DOHH2 (cell line): ENCODE data around the gene SLC2A6.

Experiments
- EZH2phosphoT487 ChIP-seq: fragments of 200-600 bp; sonication (generic); IDR thresholded peaks from 2 replicates; pipeline ENCODE4 v1.6.1; 2017; ENCODE audit warnings: borderline replicate concordance, mild to moderate bottlenecking, antibody characterized with exemption, low read length, moderate library complexity, mixed read lengths
- TF ChIP-seq, protein P1 (sequence below): fragments of 200-600 bp; sonication (generic); IDR thresholded peaks from one replicate; pipeline ENCODE4 v1.5.1; 2014; ENCODE audit warnings: antibody characterized with exemption, mild to moderate bottlenecking, low read depth, low read length; ENCODE audit not compliant: poor library complexity, severe bottlenecking

GRCh38 chr9:133505901-133506652 is 27.2 kb upstream of the SLC2A6 start:
- TF ChIP-seq, protein P1, sequence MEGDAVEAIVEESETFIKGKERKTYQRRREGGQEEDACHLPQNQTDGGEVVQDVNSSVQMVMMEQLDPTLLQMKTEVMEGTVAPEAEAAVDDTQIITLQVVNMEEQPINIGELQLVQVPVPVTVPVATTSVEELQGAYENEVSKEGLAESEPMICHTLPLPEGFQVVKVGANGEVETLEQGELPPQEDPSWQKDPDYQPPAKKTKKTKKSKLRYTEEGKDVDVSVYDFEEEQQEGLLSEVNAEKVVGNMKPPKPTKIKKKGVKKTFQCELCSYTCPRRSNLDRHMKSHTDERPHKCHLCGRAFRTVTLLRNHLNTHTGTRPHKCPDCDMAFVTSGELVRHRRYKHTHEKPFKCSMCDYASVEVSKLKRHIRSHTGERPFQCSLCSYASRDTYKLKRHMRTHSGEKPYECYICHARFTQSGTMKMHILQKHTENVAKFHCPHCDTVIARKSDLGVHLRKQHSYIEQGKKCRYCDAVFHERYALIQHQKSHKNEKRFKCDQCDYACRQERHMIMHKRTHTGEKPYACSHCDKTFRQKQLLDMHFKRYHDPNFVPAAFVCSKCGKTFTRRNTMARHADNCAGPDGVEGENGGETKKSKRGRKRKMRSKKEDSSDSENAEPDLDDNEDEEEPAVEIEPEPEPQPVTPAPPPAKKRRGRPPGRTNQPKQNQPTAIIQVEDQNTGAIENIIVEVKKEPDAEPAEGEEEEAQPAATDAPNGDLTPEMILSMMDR: no peak
- TF ChIP-seq EZH2phosphoT487: no peak
